Breast epithelium (tissue), 3 donors: ENCODE results near the gene GALNT7.

Experiments
- POLR2A ChIP-seq: fragments of 450-650 bp; IDR thresholded peaks from one replicate; pipeline ENCODE4 v1.6.1; 2016; ENCODE audit warnings: antibody characterized with exemption, mild to moderate bottlenecking, moderate library complexity
- POLR2AphosphoS5 ChIP-seq, 3 donors: sonication (generic); formaldehyde crosslinking; IDR thresholded peaks; one replicate each; pipeline ENCODE4 v1.6.1; 2017; ENCODE audit warnings: antibody characterized with exemption in 3 of 3
- TF ChIP-seq, protein P1 (sequence below), 3 donors: fragments of 450-650 bp; IDR thresholded peaks; one replicate each; pipeline ENCODE4 v1.5.1; 2016 to 2017; ENCODE audit warnings: antibody characterized with exemption in 3 of 3, mild to moderate bottlenecking in 3 of 3, moderate library complexity in 3 of 3

DNA sequence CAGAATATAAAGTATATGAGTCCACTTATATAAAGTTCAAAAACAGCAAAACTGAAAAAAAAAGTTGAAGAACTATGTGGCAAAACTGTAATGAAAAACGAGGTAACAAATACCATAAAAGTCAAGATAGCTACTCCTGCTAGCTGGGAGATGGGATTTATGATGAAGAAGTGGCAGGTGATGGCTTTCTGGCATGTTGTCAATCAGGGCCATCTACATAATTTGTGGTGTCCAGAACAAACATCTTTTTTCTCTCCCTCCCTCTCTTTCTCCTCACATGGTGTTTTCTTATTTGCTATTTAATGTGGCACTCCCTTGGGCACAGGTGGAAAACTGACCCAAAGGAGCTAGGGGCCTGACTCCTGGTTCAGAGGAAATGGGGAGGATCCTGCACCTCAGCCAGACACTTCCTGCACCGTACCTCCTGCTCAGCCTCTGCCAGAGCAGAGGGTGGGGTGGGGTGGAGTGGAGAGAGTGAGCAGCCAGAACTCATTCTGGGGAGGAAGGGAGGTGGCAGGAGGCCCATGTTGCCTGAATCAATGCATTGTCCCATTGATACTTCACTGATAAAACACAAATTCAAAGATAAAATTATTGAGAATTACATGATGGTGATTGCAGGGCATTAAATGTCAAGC, 196.9 kb downstream of the GALNT7 start:
- TF ChIP-seq, protein P1, sequence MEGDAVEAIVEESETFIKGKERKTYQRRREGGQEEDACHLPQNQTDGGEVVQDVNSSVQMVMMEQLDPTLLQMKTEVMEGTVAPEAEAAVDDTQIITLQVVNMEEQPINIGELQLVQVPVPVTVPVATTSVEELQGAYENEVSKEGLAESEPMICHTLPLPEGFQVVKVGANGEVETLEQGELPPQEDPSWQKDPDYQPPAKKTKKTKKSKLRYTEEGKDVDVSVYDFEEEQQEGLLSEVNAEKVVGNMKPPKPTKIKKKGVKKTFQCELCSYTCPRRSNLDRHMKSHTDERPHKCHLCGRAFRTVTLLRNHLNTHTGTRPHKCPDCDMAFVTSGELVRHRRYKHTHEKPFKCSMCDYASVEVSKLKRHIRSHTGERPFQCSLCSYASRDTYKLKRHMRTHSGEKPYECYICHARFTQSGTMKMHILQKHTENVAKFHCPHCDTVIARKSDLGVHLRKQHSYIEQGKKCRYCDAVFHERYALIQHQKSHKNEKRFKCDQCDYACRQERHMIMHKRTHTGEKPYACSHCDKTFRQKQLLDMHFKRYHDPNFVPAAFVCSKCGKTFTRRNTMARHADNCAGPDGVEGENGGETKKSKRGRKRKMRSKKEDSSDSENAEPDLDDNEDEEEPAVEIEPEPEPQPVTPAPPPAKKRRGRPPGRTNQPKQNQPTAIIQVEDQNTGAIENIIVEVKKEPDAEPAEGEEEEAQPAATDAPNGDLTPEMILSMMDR (IDR thresholded peaks at IDR 0.05), result no peak
- TF ChIP-seq POLR2AphosphoS5 (IDR thresholded peaks at IDR 0.05) (no peak), POLR2A (no peak)
